ENCODE results near the gene ACTR8.

ACTR8 gene

GRCh38 chr3:53821631-53822121 lies 60.3 kb downstream of the ACTR8 start:
- ATAC-seq (ENCODE audit: low read depth) (peak; percentile 74), DNase-seq (ENCODE audit: low spot score) (no peak)
- H3K4me1 ChIP-seq (ENCODE audit: insufficient read depth, poor library complexity, severe bottlenecking) = no peaks in the 10 kb centered on the region

GRCh38 chr3:53820756-53821580 lies 61.0 kb downstream of the ACTR8 start:
- H3K27ac ChIP-seq (ENCODE audit: poor library complexity, severe bottlenecking) = no peak overlapping the region
- no peak overlapping the region for H3K4me3 ChIP-seq (ENCODE audit: severe bottlenecking)
- no peak for TF ChIP-seq CTCF (IDR thresholded peaks at IDR 0.05; ENCODE audit: poor library complexity, severe bottlenecking)
- no peaks in the 10 kb centered on the region for H3K27me3 ChIP-seq (ENCODE audit: insufficient read depth, poor library complexity, severe bottlenecking)
- no peaks in the 10 kb centered on the region for H3K9me3 ChIP-seq (ENCODE audit: severe bottlenecking)
- H3K36me3 ChIP-seq (ENCODE audit: low read depth) = no peaks in the 10 kb centered on the region; the same call in 1 of the 2 replicates
- DNase-seq (ENCODE audit: low spot score) = no peak
- ATAC-seq (ENCODE audit: low read depth) = no peak
- no peaks in the 10 kb centered on the region for H3K4me1 ChIP-seq (ENCODE audit: insufficient read depth, poor library complexity, severe bottlenecking)

More at GRCh38 chr3:53821631-53822121, 60.3 kb downstream of the ACTR8 start:
- Histone ChIP-seq H3K27me3 (ENCODE audit: insufficient read depth, poor library complexity, severe bottlenecking) (no peaks in the 10 kb centered on the region), H3K36me3 (ENCODE audit: low read depth) (no peaks in the 10 kb centered on the region; the same call in 1 of the 2 replicates), H3K9me3 (ENCODE audit: severe bottlenecking) (no peaks in the 10 kb centered on the region), H3K27ac (ENCODE audit: poor library complexity, severe bottlenecking) (no peak overlapping the region), H3K4me3 (ENCODE audit: severe bottlenecking) (no peak overlapping the region)
- no peak for TF ChIP-seq CTCF (IDR thresholded peaks at IDR 0.05; ENCODE audit: poor library complexity, severe bottlenecking)

- Histone ChIP-seq H3K36me3 (ENCODE audit: low read depth) (no peaks in the 10 kb centered on the region; the same call in 1 of the 2 replicates), H3K4me1 (ENCODE audit: insufficient read depth, poor library complexity, severe bottlenecking) (no peaks in the 10 kb centered on the region), H3K27ac (ENCODE audit: poor library complexity, severe bottlenecking) (no peak overlapping the region), H3K4me3 (ENCODE audit: severe bottlenecking) (no peak overlapping the region), H3K9me3 (ENCODE audit: severe bottlenecking) (no peaks in the 10 kb centered on the region), H3K27me3 (ENCODE audit: insufficient read depth, poor library complexity, severe bottlenecking) (no peaks in the 10 kb centered on the region)
- DNase-seq (ENCODE audit: low spot score) = no peak
- no peak for ATAC-seq (ENCODE audit: low read depth)
- TF ChIP-seq CTCF (IDR thresholded peaks at IDR 0.05; ENCODE audit: poor library complexity, severe bottlenecking) = no peak
These were observed 61.9 kb downstream of the ACTR8 start for GRCh38 chr3:53820084-53820483.

- no peak overlapping the region for H3K27ac ChIP-seq (ENCODE audit: poor library complexity, severe bottlenecking)
- no peaks in the 10 kb centered on the region for H3K27me3 ChIP-seq (ENCODE audit: insufficient read depth, poor library complexity, severe bottlenecking)
- no peak for TF ChIP-seq CTCF (IDR thresholded peaks at IDR 0.05; ENCODE audit: poor library complexity, severe bottlenecking)
- ATAC-seq (ENCODE audit: low read depth) = no peak
- no peak overlapping the region for H3K4me3 ChIP-seq (ENCODE audit: severe bottlenecking)
- no peak for DNase-seq (ENCODE audit: low spot score)
- H3K9me3 ChIP-seq (ENCODE audit: severe bottlenecking) = no peaks in the 10 kb centered on the region
- no peaks in the 10 kb centered on the region for H3K4me1 ChIP-seq (ENCODE audit: insufficient read depth, poor library complexity, severe bottlenecking)
- H3K36me3 ChIP-seq (ENCODE audit: low read depth) = no peaks in the 10 kb centered on the region; the same call in 1 of the 2 replicates
These were observed 62.6 kb downstream of the ACTR8 start for GRCh38 chr3:53819163-53819868.
